Neural progenitor cell (in vitro differentiated cells): ENCODE results near the gene TRIP13. TPM values are rescaled to one million over a fixed set of nuclear protein-coding genes. Genes with fewer than 3 reads are reported as not detected.
A peak's percentile ranks its signal among the peaks of the same experiment; 100 is the strongest.

Source experiments
- DNase-seq: peaks from one replicate; pipeline ENCODE4 v3.0.0-alpha.2; 2016; ENCODE audit warnings: low spot score
- H2AFZ ChIP-seq: fragments of 200-600 bp; sonication (generic); replicated peaks from 2 replicates; pipeline ENCODE4 v1.6.1; 2016; ENCODE audit warnings: antibody characterized with exemption
- H3F3A ChIP-seq: fragments of 200-600 bp; sonication (generic); 2 replicates; pipeline ENCODE4 v1.6.1; 2016; ENCODE audit warnings: antibody characterized with exemption, low read depth
- H3K27ac ChIP-seq: fragments of 200-600 bp; sonication (generic); 2 replicates; pipeline ENCODE4 v1.5.1; 2016; ENCODE audit warnings: mild to moderate bottlenecking
- H3K27me3 ChIP-seq: fragments of 200-600 bp; sonication (generic); 2 replicates; pipeline ENCODE4 v1.6.1; 2016; ENCODE audit warnings: mild to moderate bottlenecking, moderate library complexity
- H3K36me3 ChIP-seq: fragments of 200-600 bp; sonication (generic); 2 replicates; pipeline ENCODE4 v1.5.1; 2016
- H3K4me1 ChIP-seq: fragments of 200-600 bp; sonication (generic); 2 replicates; pipeline ENCODE4 v1.6.1; 2016; ENCODE audit warnings: mixed run types
- H3K4me2 ChIP-seq: fragments of 200-600 bp; sonication (generic); 2 replicates; pipeline ENCODE4 v1.6.1; 2016
- H3K4me3 ChIP-seq: fragments of 200-600 bp; sonication (generic); 2 replicates; pipeline ENCODE4 v1.5.1; 2016
- H3K79me2 ChIP-seq: fragments of 200-600 bp; sonication (generic); 2 replicates; pipeline ENCODE4 v1.6.1; 2016; ENCODE audit warnings: low read depth
- H3K9ac ChIP-seq: fragments of 200-600 bp; sonication (generic); 2 replicates; pipeline ENCODE4 v1.6.1; 2016
- H3K9me3 ChIP-seq: fragments of 200-600 bp; sonication (generic); 2 replicates; pipeline ENCODE4 v1.5.1; 2016; ENCODE audit warnings: low read depth
- H4K20me1 ChIP-seq: fragments of 200-600 bp; sonication (generic); 2 replicates; pipeline ENCODE4 v1.6.1; 2016; ENCODE audit warnings: low read depth
- H3K27ac Mint-ChIP-seq: 3 replicates; pipeline ENCODE4 v1.8.0; 2021; ENCODE audit warnings: mixed read lengths
- H3K27me3 Mint-ChIP-seq: 2 replicates; pipeline ENCODE4 v1.8.0; 2022; ENCODE audit warnings: low read depth, mild to moderate bottlenecking, inconsistent platforms, moderate library complexity, mixed read lengths; ENCODE audit not compliant: insufficient read depth
- H3K36me3 Mint-ChIP-seq: 3 replicates; pipeline ENCODE4 v1.8.0; 2021; ENCODE audit warnings: mixed read lengths
- H3K4me1 Mint-ChIP-seq: 3 replicates; pipeline ENCODE4 v1.8.0; 2021; ENCODE audit warnings: mixed read lengths
- H3K4me3 Mint-ChIP-seq: 3 replicates; pipeline ENCODE4 v1.8.0; 2021; ENCODE audit warnings: mild to moderate bottlenecking, moderate library complexity, mixed read lengths
- H3K9me3 Mint-ChIP-seq: 3 replicates; pipeline ENCODE4 v1.8.0; 2020; ENCODE audit warnings: mixed read lengths
- EZH2 ChIP-seq: fragments of 200-600 bp; sonication (generic); IDR thresholded peaks from 2 replicates; pipeline ENCODE4 v1.6.1; 2017; ENCODE audit warnings: antibody characterized with exemption, mild to moderate bottlenecking, moderate library complexity
- EZH2phosphoT487 ChIP-seq: fragments of 200-600 bp; sonication (generic); IDR thresholded peaks from 2 replicates; pipeline ENCODE4 v1.6.1; 2017; ENCODE audit warnings: antibody characterized with exemption
- total RNA-seq: library from RNA; depleted of rRNA; stranded (reverse); fragments of >200 nt; gene quantifications from 2 replicates; pipeline ENCODE4 v1.2.3, GENCODE V29; 2015; ENCODE audit warnings: low replicate concordance
- TF ChIP-seq, protein P1 (sequence below): fragments of 200-600 bp; sonication (generic); IDR thresholded peaks from 2 replicates; pipeline ENCODE4 v1.5.1; 2017; ENCODE audit warnings: antibody characterized with exemption, mild to moderate bottlenecking

TRIP13 gene
- total RNA-seq, 1 donor from 2014 or later: 32.3 TPM

DNA sequence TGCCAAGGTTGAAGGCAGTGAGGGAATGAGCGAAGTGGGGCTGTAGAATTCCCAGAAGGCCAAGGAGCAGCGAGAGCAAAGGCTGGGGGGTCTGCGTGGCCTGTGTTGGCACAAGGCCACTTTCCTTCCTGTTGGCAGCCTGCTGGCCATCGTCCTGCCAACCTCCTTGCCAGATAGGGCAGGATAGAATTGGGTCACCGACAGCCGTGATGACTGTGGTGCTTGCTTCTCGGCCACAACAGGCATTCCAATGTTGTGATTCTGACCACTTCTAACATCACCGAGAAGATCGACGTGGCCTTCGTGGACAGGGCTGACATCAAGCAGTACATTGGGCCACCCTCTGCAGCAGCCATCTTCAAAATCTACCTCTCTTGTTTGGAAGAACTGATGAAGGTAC lies 18.9 kb downstream of the TRIP13 start:
- H3K79me2 ChIP-seq: no peaks in the 10 kb centered on the region
- Mint-ChIP-seq H3K36me3 (peaks cover 13% of the 10 kb centered on the region), H3K4me3 (no peak overlapping the region), H3K27ac (no peak overlapping the region), H3K27me3 (peaks cover 6% of the 10 kb centered on the region), H3K4me1 (peaks cover 21% of the 10 kb centered on the region), H3K9me3 (no peaks in the 10 kb centered on the region)
- peaks cover 3% of the 10 kb centered on the region for H3K36me3 ChIP-seq
- no peak overlapping the region for H3K9ac ChIP-seq
- no peak overlapping the region for H3K4me3 ChIP-seq
- no peak for TF ChIP-seq EZH2
- TF ChIP-seq, protein P1, sequence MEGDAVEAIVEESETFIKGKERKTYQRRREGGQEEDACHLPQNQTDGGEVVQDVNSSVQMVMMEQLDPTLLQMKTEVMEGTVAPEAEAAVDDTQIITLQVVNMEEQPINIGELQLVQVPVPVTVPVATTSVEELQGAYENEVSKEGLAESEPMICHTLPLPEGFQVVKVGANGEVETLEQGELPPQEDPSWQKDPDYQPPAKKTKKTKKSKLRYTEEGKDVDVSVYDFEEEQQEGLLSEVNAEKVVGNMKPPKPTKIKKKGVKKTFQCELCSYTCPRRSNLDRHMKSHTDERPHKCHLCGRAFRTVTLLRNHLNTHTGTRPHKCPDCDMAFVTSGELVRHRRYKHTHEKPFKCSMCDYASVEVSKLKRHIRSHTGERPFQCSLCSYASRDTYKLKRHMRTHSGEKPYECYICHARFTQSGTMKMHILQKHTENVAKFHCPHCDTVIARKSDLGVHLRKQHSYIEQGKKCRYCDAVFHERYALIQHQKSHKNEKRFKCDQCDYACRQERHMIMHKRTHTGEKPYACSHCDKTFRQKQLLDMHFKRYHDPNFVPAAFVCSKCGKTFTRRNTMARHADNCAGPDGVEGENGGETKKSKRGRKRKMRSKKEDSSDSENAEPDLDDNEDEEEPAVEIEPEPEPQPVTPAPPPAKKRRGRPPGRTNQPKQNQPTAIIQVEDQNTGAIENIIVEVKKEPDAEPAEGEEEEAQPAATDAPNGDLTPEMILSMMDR: no peak
- H3K27ac ChIP-seq: peak overlapping the region; percentile 57
- H3K9me3 ChIP-seq: no peaks in the 10 kb centered on the region
- H3F3A ChIP-seq: peaks cover 4% of the 10 kb centered on the region
- H3K27me3 ChIP-seq: no peaks in the 10 kb centered on the region
- peaks cover 12% of the 10 kb centered on the region for H3K4me1 ChIP-seq
- H4K20me1 ChIP-seq: peaks cover 10% of the 10 kb centered on the region
- no peak for DNase-seq
- H2AFZ ChIP-seq: no peak overlapping the region
- H3K4me2 ChIP-seq: no peak overlapping the region

GRCh38 chr5:912280-913091 lies 19.8 kb downstream of the TRIP13 start:
- no peak overlapping the region for H3K4me3 Mint-ChIP-seq
- no peak for TF ChIP-seq EZH2
- TF ChIP-seq EZH2phosphoT487: no peak
- TF ChIP-seq, protein P1: peak; percentile 55
- DNase-seq: peak; percentile 84
- peak overlapping the region; percentile 57 for H3K27ac ChIP-seq
- H4K20me1 ChIP-seq: peaks cover 10% of the 10 kb centered on the region
- peak overlapping the region; percentile 31 for H3K4me2 ChIP-seq
- H2AFZ ChIP-seq: no peak overlapping the region
- H3K36me3 Mint-ChIP-seq: peaks cover 18% of the 10 kb centered on the region
- no peaks in the 10 kb centered on the region for H3K79me2 ChIP-seq
- no peaks in the 10 kb centered on the region for H3K9me3 ChIP-seq
- H3K27me3 Mint-ChIP-seq: peaks cover 6% of the 10 kb centered on the region
- no peak overlapping the region for H3K4me3 ChIP-seq
- no peaks in the 10 kb centered on the region for H3K27me3 ChIP-seq
- H3K27ac Mint-ChIP-seq: peak overlapping the region; percentile 99
- H3K4me1 Mint-ChIP-seq: peaks cover 21% of the 10 kb centered on the region
- peaks cover 4% of the 10 kb centered on the region for H3F3A ChIP-seq
- H3K4me1 ChIP-seq: peaks cover 12% of the 10 kb centered on the region
- no peaks in the 10 kb centered on the region for H3K9me3 Mint-ChIP-seq
- H3K36me3 ChIP-seq: no peaks in the 10 kb centered on the region
- no peak overlapping the region for H3K9ac ChIP-seq

DNA sequence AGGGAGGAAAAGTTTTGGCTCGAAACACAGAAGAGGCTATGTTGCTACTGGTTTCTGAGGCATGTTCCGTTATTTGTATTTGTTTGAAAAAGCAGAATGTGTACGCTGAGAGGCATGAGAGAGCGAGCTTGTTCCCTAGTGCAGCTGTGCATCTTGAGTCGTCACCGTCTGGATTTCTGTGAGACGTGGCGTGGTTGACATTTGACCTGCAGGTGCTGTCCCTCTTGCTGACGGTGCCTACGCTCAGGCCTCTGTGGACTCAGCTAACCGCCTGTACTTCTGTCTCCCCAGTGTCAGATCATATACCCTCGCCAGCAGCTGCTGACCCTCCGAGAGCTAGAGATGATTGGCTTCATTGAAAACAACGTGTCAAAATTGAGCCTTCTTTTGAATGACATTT lies 21.5 kb downstream of the TRIP13 start:
- no peak overlapping the region for H3K27ac Mint-ChIP-seq
- Histone ChIP-seq H3K36me3 (no peaks in the 10 kb centered on the region), H3K9me3 (no peaks in the 10 kb centered on the region), H3K79me2 (no peaks in the 10 kb centered on the region), H3K27ac (no peak overlapping the region), H3K27me3 (no peaks in the 10 kb centered on the region), H4K20me1 (peaks cover 10% of the 10 kb centered on the region), H3K9ac (no peak overlapping the region), H3K4me2 (no peak overlapping the region), H3K4me1 (peaks cover 12% of the 10 kb centered on the region), H3K4me3 (no peak overlapping the region), H3F3A (peaks cover 7% of the 10 kb centered on the region), H2AFZ (no peak overlapping the region)
- no peak for DNase-seq
- peaks cover 21% of the 10 kb centered on the region for H3K4me1 Mint-ChIP-seq
- peaks cover 22% of the 10 kb centered on the region for H3K36me3 Mint-ChIP-seq
- H3K4me3 Mint-ChIP-seq: no peak overlapping the region
- no peaks in the 10 kb centered on the region for H3K9me3 Mint-ChIP-seq
- H3K27me3 Mint-ChIP-seq: peaks cover 6% of the 10 kb centered on the region
- TF ChIP-seq EZH2 (no peak), EZH2phosphoT487 (no peak)
- TF ChIP-seq, protein P1: no peak
